A673 (cell line): ENCODE data around the gene IPPK. TPM values are rescaled to one million over a fixed set of nuclear protein-coding genes. Genes with fewer than 3 reads are reported as not detected.

ENCODE experiments used
- BruUV-seq: library from RNA; stranded (reverse); fragments of 400-500 nt; replicated peaks from 2 replicates; lab custom pipeline; 2021; lab: Mats Ljungman, UMichigan
- CTCF ChIA-PET: fragments of 300-600 bp; sonication (Branson Sonifier 250); formaldehyde crosslinking; loops from one replicate; lab custom pipeline; 2022; ENCODE audit warnings: antibody characterized with exemption; lab: Charles Lee
- POLR2A ChIA-PET: fragments of 300-600 bp; sonication (Branson Sonifier 250); formaldehyde crosslinking; loops from one replicate; lab custom pipeline; 2022; ENCODE audit warnings: antibody characterized with exemption; ENCODE audit not compliant: low non-redundant PET; lab: Charles Lee
- DNase-seq: peaks from one replicate; pipeline ENCODE4 v3.0.0-alpha.2; 2015; ENCODE audit warnings: low spot score
- H3K27ac ChIP-seq: fragments of 200-600 bp; sonication (generic); 2 replicates; pipeline ENCODE4 v1.5.1; 2016; ENCODE audit warnings: mixed run types, low read depth, mild to moderate bottlenecking, mixed read lengths, antibody characterized with exemption, low read length; ENCODE audit not compliant: poor library complexity, severe bottlenecking
- H3K27me3 ChIP-seq: fragments of 200-600 bp; sonication (generic); replicated peaks from 2 replicates; pipeline ENCODE4 v1.6.1; 2017; ENCODE audit warnings: mixed run types, low read depth, mild to moderate bottlenecking, mixed read lengths, antibody characterized with exemption, low read length; ENCODE audit not compliant: insufficient read depth, poor library complexity
- H3K36me3 ChIP-seq: fragments of 200-600 bp; sonication (generic); 2 replicates; pipeline ENCODE4 v1.6.1; 2016; ENCODE audit warnings: mixed run types, mild to moderate bottlenecking, mixed read lengths, antibody characterized with exemption, low read length; ENCODE audit not compliant: insufficient read depth, poor library complexity, severe bottlenecking
- H3K4me1 ChIP-seq: fragments of 200-600 bp; sonication (generic); 2 replicates; pipeline ENCODE4 v1.6.1; 2017; ENCODE audit warnings: mixed run types, mild to moderate bottlenecking, mixed read lengths, antibody characterized with exemption, low read length; ENCODE audit not compliant: insufficient read depth, poor library complexity, severe bottlenecking
- H3K4me3 ChIP-seq: fragments of 200-600 bp; sonication (generic); 2 replicates; pipeline ENCODE4 v1.5.1; 2016; ENCODE audit warnings: low read depth, mixed run types, mild to moderate bottlenecking, mixed read lengths, low read length; ENCODE audit not compliant: poor library complexity, severe bottlenecking
- H3K9me3 ChIP-seq: fragments of 200-600 bp; sonication (generic); 2 replicates; pipeline ENCODE4 v1.6.1; 2016; ENCODE audit warnings: mixed run types, low read depth, mild to moderate bottlenecking, mixed read lengths, antibody characterized with exemption, low read length; ENCODE audit not compliant: poor library complexity, severe bottlenecking
- CTCF ChIP-seq: fragments of 300-800, 200-600 bp; sonication (generic); conservative IDR thresholded peaks from 2 replicates; pipeline ENCODE4 v1.5.1; 2017; ENCODE audit warnings: low read depth, mild to moderate bottlenecking, antibody characterized with exemption, low read length, moderate library complexity, mixed read lengths
- EZH2 ChIP-seq: fragments of 200-600 bp; sonication (generic); IDR thresholded peaks from 2 replicates; pipeline ENCODE4 v1.6.1; 2017; ENCODE audit warnings: borderline replicate concordance, low read depth, mild to moderate bottlenecking, mixed read lengths, antibody characterized with exemption, low read length; ENCODE audit not compliant: poor library complexity, severe bottlenecking
- intact Hi-C: fragments of 100-400 bp; cut with micrococcal nuclease; formaldehyde crosslinking; loops from one replicate; pipeline ENCODE4 v1.10.0; 2022; ENCODE audit not compliant: unreplicated experiment
- total RNA-seq: library from RNA; stranded (reverse); gene quantifications from 2 replicates; pipeline ENCODE4 v1.2.3, GENCODE V29; 2021

Gene IPPK
- total RNA-seq, 1 experiment from 2014 or later = 14.0 TPM

GRCh38 chr9:92665836-92666235, 4.1 kb downstream of the IPPK start:
- no peak overlapping the region for H3K27ac ChIP-seq
- H3K4me3 ChIP-seq = no peak overlapping the region
- no peak for TF ChIP-seq EZH2
- TF ChIP-seq CTCF = no peak
- intact Hi-C loops = no loop called here
- peaks cover 11% of the 10 kb centered on the region for H3K4me1 ChIP-seq
- no peaks in the 10 kb centered on the region for H3K27me3 ChIP-seq
- no peaks in the 10 kb centered on the region for H3K36me3 ChIP-seq
- ChIA-PET POLR2A (no interaction called here), CTCF (no interaction called here)
- no TSS peak for BruUV-seq
- no peak for DNase-seq
- no peaks in the 10 kb centered on the region for H3K9me3 ChIP-seq

GRCh38 chr9:92664394-92665152, 5.4 kb downstream of the IPPK start:
- peak overlapping the region; percentile 8 for H3K27ac ChIP-seq
- TF ChIP-seq CTCF (no peak), EZH2 (no peak)
- intact Hi-C loops = no loop called here
- no peaks in the 10 kb centered on the region for H3K9me3 ChIP-seq
- no peaks in the 10 kb centered on the region for H3K36me3 ChIP-seq
- no peak for DNase-seq
- peaks cover 11% of the 10 kb centered on the region for H3K4me1 ChIP-seq
- no TSS peak for BruUV-seq
- H3K4me3 ChIP-seq = no peak overlapping the region
- H3K27me3 ChIP-seq = no peaks in the 10 kb centered on the region
- CTCF ChIA-PET = no interaction called here
- POLR2A ChIA-PET = no interaction called here

GRCh38 chr9:92663951-92664350, 6.0 kb downstream of the IPPK start:
- ChIA-PET POLR2A (no interaction called here), CTCF (no interaction called here)
- no TSS peak for BruUV-seq
- intact Hi-C loops = no loop called here
- Histone ChIP-seq H3K4me1 (peaks cover 11% of the 10 kb centered on the region), H3K4me3 (no peak overlapping the region), H3K9me3 (no peaks in the 10 kb centered on the region), H3K36me3 (no peaks in the 10 kb centered on the region), H3K27ac (peak overlapping the region; percentile 8), H3K27me3 (no peaks in the 10 kb centered on the region)
- no peak for TF ChIP-seq EZH2
- TF ChIP-seq CTCF = no peak
- DNase-seq = no peak
